K562 (cell line): Measurements from ENCODE around the gene SUV39H2. TPM values are rescaled to one million over a fixed set of nuclear protein-coding genes. Genes with fewer than 3 reads are reported as not detected.

Source experiments
- FOXA1 ChIP-seq: fragments of 450-650 bp; IDR thresholded peaks from 2 replicates; pipeline ENCODE4 v1.6.1; 2016; ENCODE audit warnings: mild to moderate bottlenecking, borderline replicate concordance
- HDAC8 ChIP-seq: fragments of 450-650 bp; IDR thresholded peaks from 2 replicates; pipeline ENCODE4 v1.6.1; 2016; ENCODE audit warnings: mild to moderate bottlenecking, missing genetic modification characterization, moderate library complexity, missing compliant biosample characterization
- JUNB ChIP-seq: fragments of 450-650 bp; formaldehyde crosslinking; conservative IDR thresholded peaks from 2 replicates; pipeline ENCODE4 v1.4.0; 2020; ENCODE audit warnings: mild to moderate bottlenecking
- JUND ChIP-seq, 2 experiments: IDR thresholded peaks; 2 replicates in 1 of 2; 3 replicates in 1 of 2; pipeline ENCODE4 v1.6.1; 2011; ENCODE audit warnings: borderline replicate concordance in 2 of 2, low read depth in 2 of 2, low read length in 2 of 2, improper control_type of control experiment in 1 of 2, missing biosample characterization in 1 of 2, missing genetic modification characterization in 1 of 2, missing genetic modification reagents in 1 of 2
- MLLT1 ChIP-seq, 2 experiments: fragments of 450-650 bp; IDR thresholded peaks; 2 replicates each; pipeline ENCODE4 v1.6.1; 2016
- ZFP30 ChIP-seq: fragments of 250-450 bp; sonication (Bioruptor Pico); IDR thresholded peaks from 2 replicates; pipeline ENCODE4 v1.8.0; 2022; ENCODE audit warnings: moderate library complexity, mild to moderate bottlenecking, inconsistent platforms, borderline replicate concordance
- ZNF318 ChIP-seq, 2 experiments: fragments of 450-650 bp; IDR thresholded peaks; 2 replicates each; pipeline ENCODE4 v1.6.1; 2016; ENCODE audit warnings: mild to moderate bottlenecking in 2 of 2, borderline replicate concordance in 1 of 2, low read depth in 1 of 2, moderate library complexity in 1 of 2
- ZNF592 ChIP-seq: fragments of 450-650 bp; IDR thresholded peaks from 2 replicates; pipeline ENCODE4 v1.6.1; 2017; ENCODE audit warnings: antibody characterized with exemption, mild to moderate bottlenecking
- ZSCAN29 ChIP-seq: fragments of 450-650 bp; IDR thresholded peaks from 2 replicates; pipeline ENCODE4 v1.6.1; 2017
- polyA plus RNA-seq, 8 experiments: library from polyadenylated mRNA; depleted of rRNA in 4 of 8; stranded (reverse) in 5 of 8; unstranded in 3 of 8; fragments of >200 nt; fragmentation: Nextera tagmentation in 2 of 8; fragmentation: Illumina TruSeq in 1 of 8; extraction: Ambion mirVana in 2 of 8; extraction: Trizol in 1 of 8; gene quantifications; 2 replicates each; pipeline versions ENCODE4 v1.2.1 to v1.2.3, GENCODE V29; 2011 to 2014; ENCODE audit warnings: inconsistent platforms in 1 of 8, missing spikeins in 1 of 8
- total RNA-seq, 7 experiments: library from RNA; depleted of rRNA in 6 of 7; stranded (reverse); fragments of >200 nt in 6 of 7; fragmentation: Illumina TruSeq in 2 of 7; extraction: Trizol in 2 of 7; gene quantifications; 2 replicates each; pipeline versions ENCODE4 v1.2.1 to v1.2.3, GENCODE V29; 2011 to 2021; ENCODE audit warnings: low replicate concordance in 1 of 7
- TF ChIP-seq, protein P1 (sequence below): fragments of 450-650 bp; formaldehyde crosslinking; IDR thresholded peaks from 2 replicates; pipeline ENCODE4 v1.4.0; 2022; ENCODE audit warnings: missing genetic modification characterization

The SUV39H2 gene
- total and polyA plus RNA-seq, 9 of the 15 experiments (the other 6 are each of a cell fraction or from before 2014, with no cell fraction given), result 24.1 to 54.3 (median 41.3) TPM

- TF ChIP-seq ZNF592, result no peak
- no peak for TF ChIP-seq FOXA1
- no peak for TF ChIP-seq ZFP30 (CRISPR knock-in tag)
- TF ChIP-seq ZNF318 (IDR thresholded peaks at IDR 0.05; ENCODE audit: borderline replicate concordance in 1 of 2, low read depth in 1 of 2), result no peak
- TF ChIP-seq ZSCAN29, result 0 out of 2 replicates have a peak, but pooled peaks have one; percentile 70
- TF ChIP-seq JUND (IDR thresholded peaks at IDR 0.05; ENCODE audit: borderline replicate concordance, low read depth, low read length), result no peak
- TF ChIP-seq JUND (tag; IDR thresholded peaks at IDR 0.05; ENCODE audit: borderline replicate concordance, low read depth, low read length), result peak; percentile 33; the same call in 1 of the 3 replicates
- no peak for TF ChIP-seq MLLT1 (IDR thresholded peaks at IDR 0.05)
- TF ChIP-seq, protein P1, sequence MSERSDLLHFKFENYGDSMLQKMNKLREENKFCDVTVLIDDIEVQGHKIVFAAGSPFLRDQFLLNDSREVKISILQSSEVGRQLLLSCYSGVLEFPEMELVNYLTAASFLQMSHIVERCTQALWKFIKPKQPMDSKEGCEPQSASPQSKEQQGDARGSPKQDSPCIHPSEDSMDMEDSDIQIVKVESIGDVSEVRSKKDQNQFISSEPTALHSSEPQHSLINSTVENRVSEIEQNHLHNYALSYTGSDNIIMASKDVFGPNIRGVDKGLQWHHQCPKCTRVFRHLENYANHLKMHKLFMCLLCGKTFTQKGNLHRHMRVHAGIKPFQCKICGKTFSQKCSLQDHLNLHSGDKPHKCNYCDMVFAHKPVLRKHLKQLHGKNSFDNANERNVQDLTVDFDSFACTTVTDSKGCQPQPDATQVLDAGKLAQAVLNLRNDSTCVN (CRISPR knock-in tag), result no peak
- no peak for TF ChIP-seq JUNB (CRISPR knock-in tag)
- TF ChIP-seq HDAC8 (tag), result no peak
These were observed 40.7 kb upstream of the SUV39H2 start, which contains the start of the genes CDNF, HSPA14 and MSANTD7 (continued) for GRCh38 chr10:14837757-14838581.
